Body of pancreas (tissue), 4 donors: ENCODE data around the gene EFCAB5.

ENCODE experiments used
- CTCF ChIP-seq, 7 experiments: fragments of 450-650 bp in 4 of 7; fragments of 200-600 bp in 3 of 7; sonication (generic) in 3 of 7; IDR thresholded peaks; one replicate each; pipeline ENCODE4 v1.5.1; 2016 to 2019; ENCODE audit warnings: antibody characterized with exemption in 7 of 7
- POLR2A ChIP-seq, 3 donors: fragments of 450-650 bp; IDR thresholded peaks; one replicate each; pipeline ENCODE4 v1.6.1; 2016; ENCODE audit warnings: antibody characterized with exemption in 3 of 3, mild to moderate bottlenecking in 2 of 3

- TF ChIP-seq CTCF (IDR thresholded peaks at IDR 0.05) = no peak
- TF ChIP-seq POLR2A (IDR thresholded peaks at IDR 0.05) = no peak
Observed at GRCh38 chr17:29914819-29915537, 26.5 kb upstream of the EFCAB5 start.
